HepG2 (cell line): ENCODE data around the gene OR52E2. TPM values are rescaled to one million over a fixed set of nuclear protein-coding genes. Genes with fewer than 3 reads are reported as not detected.
A peak's percentile ranks its signal among the peaks of the same experiment; 100 is the strongest.

ENCODE experiments used
- ATAC-seq: fragments of 200-7000 bp; cut with Tn5 transposase; 3 replicates; pipeline ENCODE4 v1.9.1; 2020; ENCODE audit warnings: mild to moderate bottlenecking, moderate library complexity
- BruUV-seq: library from RNA; stranded (reverse); fragments of 400-500 nt; replicated peaks from 2 replicates; lab custom pipeline; 2021; lab: Mats Ljungman, UMichigan
- CTCF ChIA-PET: fragments of 300-600 bp; formaldehyde crosslinking; extraction: SDS; loops from one replicate; lab custom pipeline; 2021; ENCODE audit warnings: low total read pairs, inconsistent platforms, low intra/inter-chr PET ratio; lab: Yijun Ruan, JAX
- POLR2A ChIA-PET: fragments of 350-600 bp; sonication (Branson Sonifier 250); formaldehyde crosslinking; loops from one replicate; lab custom pipeline; 2020; ENCODE audit warnings: antibody characterized with exemption, inconsistent platforms; lab: Yijun Ruan, JAX
- DNase-seq: peaks from one replicate; pipeline ENCODE4 v3.0.0-alpha.2; 2015; ENCODE audit warnings: low spot score
- FAIRE-seq: peaks from 3 replicates; lab custom pipeline; 2011; peaks lifted over from hg19 to GRCh38; lab: Jason Lieb, UNC
- H2AFZ ChIP-seq: one replicate; pipeline ENCODE4 v1.6.1; 2011; ENCODE audit warnings: low read length, inconsistent platforms
- H3K27ac ChIP-seq: fragments of 300-600 bp; 3 replicates; pipeline ENCODE4 v1.8.0; 2011; ENCODE audit warnings: mixed run types, mild to moderate bottlenecking, mixed read lengths, low read length, inconsistent platforms; ENCODE audit not compliant: insufficient read depth; ENCODE audit errors: extremely low read length
- H3K27me3 ChIP-seq, 2 experiments: fragments of 200-600 bp in 1 of 2; 2 replicates in 1 of 2; 3 replicates in 1 of 2; pipeline versions ENCODE4 v1.6.0 to v1.8.0; 2011; ENCODE audit warnings: low read length in 2 of 2, mild to moderate bottlenecking in 2 of 2, moderate library complexity in 2 of 2, inconsistent platforms in 1 of 2; ENCODE audit not compliant: insufficient read depth in 2 of 2, control insufficient read depth in 1 of 2
- H3K36me3 ChIP-seq, 2 experiments: fragments of 200-600 bp in 1 of 2; replicated peaks in 1 of 2; 2 replicates in 1 of 2; 3 replicates in 1 of 2; pipeline versions ENCODE4 v1.5.1 to v1.8.0; 2011; ENCODE audit warnings: low read length in 2 of 2, inconsistent platforms in 1 of 2; ENCODE audit not compliant: insufficient read depth in 2 of 2, control insufficient read depth in 1 of 2
- H3K4me1 ChIP-seq: 2 replicates; pipeline ENCODE4 v1.5.1; 2012; ENCODE audit warnings: low read length, inconsistent platforms; ENCODE audit not compliant: insufficient read depth
- H3K4me2 ChIP-seq: 2 replicates; pipeline ENCODE4 v1.6.0; 2011; ENCODE audit warnings: low read depth, low read length, inconsistent platforms
- H3K4me3 ChIP-seq, 3 experiments: fragments of 200-600 bp in 1 of 3; sonication (generic), shearing (Covaris generic) in 1 of 3; replicated peaks in 1 of 3; 2 replicates each; pipeline ENCODE4 v1.5.1; 2011 to 2016; ENCODE audit warnings: low read length in 3 of 3, inconsistent platforms in 2 of 3, low read depth in 2 of 3, mild to moderate bottlenecking in 2 of 3, control low read depth in 1 of 3, mixed read lengths in 1 of 3; ENCODE audit not compliant: insufficient read depth in 1 of 3
- H3K79me2 ChIP-seq: one replicate; pipeline ENCODE4 v1.6.1; 2011; ENCODE audit warnings: low read length, inconsistent platforms; ENCODE audit not compliant: insufficient read depth
- H3K9ac ChIP-seq: 2 replicates; pipeline ENCODE4 v1.6.0; 2011; ENCODE audit warnings: mild to moderate bottlenecking, low read depth, low read length, inconsistent platforms; ENCODE audit not compliant: insufficient read depth
- H3K9me3 ChIP-seq: 2 replicates; pipeline ENCODE4 v1.5.1; 2012; ENCODE audit warnings: mild to moderate bottlenecking, low read length
- H4K20me1 ChIP-seq: 2 replicates; pipeline ENCODE4 v1.6.0; 2011; ENCODE audit warnings: inconsistent platforms, mild to moderate bottlenecking, low read length, moderate library complexity; ENCODE audit not compliant: insufficient read depth
- CREB1 ChIP-seq, 2 experiments: fragments of 450-650 bp in 1 of 2; IDR thresholded peaks; 2 replicates each; pipeline ENCODE4 v1.6.1; 2016 to 2017; ENCODE audit warnings: control low read depth in 1 of 2, mild to moderate bottlenecking in 1 of 2, missing compliant biosample characterization in 1 of 2, missing genetic modification characterization in 1 of 2
- MEIS1 ChIP-seq: sonication (generic); formaldehyde crosslinking; IDR thresholded peaks from 2 replicates; pipeline ENCODE4 v1.9.0; 2021; ENCODE audit warnings: mild to moderate bottlenecking, missing genetic modification reagents, moderate library complexity, borderline replicate concordance
- RAD51 ChIP-seq: fragments of 450-650 bp; IDR thresholded peaks from 2 replicates; pipeline ENCODE4 v1.6.1; 2016; ENCODE audit warnings: borderline replicate concordance
- SP1 ChIP-seq, 2 experiments: fragments of 450-650 bp in 1 of 2; sonication (generic) in 1 of 2; formaldehyde crosslinking in 1 of 2; IDR thresholded peaks; 2 replicates each; pipeline versions ENCODE4 v1.4.0 to v1.6.1; 2016 to 2020; ENCODE audit warnings: missing genetic modification reagents in 1 of 2
- STAT5B ChIP-seq: sonication (generic); formaldehyde crosslinking; IDR thresholded peaks from 2 replicates; pipeline ENCODE4 v1.4.0; 2020; ENCODE audit warnings: missing genetic modification reagents
- WGBS: methylation state at CpG from one replicate; pipeline ENCODE4 v1.1.6; 2017; ENCODE audit warnings: low lambda C conversion rate; 5-methylcytosine and 5-hydroxymethylcytosine counted together
- in situ Hi-C: cut with HindIII; loops from 2 replicates; pipeline ENCODE4 v1.10.0; 2017; ENCODE audit warnings: low pct_unique_long_range_greater_than_20kb; ENCODE audit not compliant: extremely low pct_ligation_motif_present
- intact Hi-C: fragments of 100-400 bp; cut with micrococcal nuclease; formaldehyde crosslinking; loops from one replicate; pipeline ENCODE4 v1.10.0; 2022; ENCODE audit not compliant: unreplicated experiment
- polyA plus RNA-seq, 8 experiments: library from polyadenylated mRNA; depleted of rRNA in 3 of 8; stranded (reverse) in 7 of 8; unstranded in 1 of 8; fragments of >200 nt; fragmentation: Illumina TruSeq in 4 of 8; extraction: Trizol in 4 of 8; gene quantifications; 2 replicates each; pipeline versions ENCODE4 v1.2.1 to v1.2.3, GENCODE V29; 2011 to 2016; ENCODE audit warnings: low read depth in 4 of 8, missing spikeins in 1 of 8, mixed read lengths in 1 of 8; ENCODE audit not compliant: insufficient read depth in 1 of 8
- total RNA-seq, 5 experiments: library from RNA; depleted of rRNA; stranded (reverse); fragments of >200 nt; fragmentation: Illumina TruSeq; extraction: Trizol; gene quantifications; 2 replicates each; pipeline ENCODE4 v1.2.3, GENCODE V29; 2016; ENCODE audit warnings: low read depth in 1 of 5

The OR52E2 gene
- total and polyA plus RNA-seq, 2 of the 13 experiments (the other 11 are each of a cell fraction or from before 2014, with no cell fraction given): not detected

GRCh38 chr11:5011254-5011653 is 48.2 kb downstream of the OR52E2 start:
- no peaks in the 10 kb centered on the region for H3K4me1 ChIP-seq
- no peaks in the 10 kb centered on the region for H3K27me3 ChIP-seq
- CTCF ChIA-PET: no interaction called here
- no peaks in the 10 kb centered on the region for H3K36me3 ChIP-seq
- H4K20me1 ChIP-seq: no peaks in the 10 kb centered on the region
- H3K27ac ChIP-seq: no peak overlapping the region
- no peaks in the 10 kb centered on the region for H3K79me2 ChIP-seq
- intact Hi-C loops: no loop called here
- H3K4me2 ChIP-seq: no peak overlapping the region
- 2% methylated on average over 8 of the region's 8 CpGs for WGBS
- no TSS peak for BruUV-seq
- ATAC-seq: no peak
- no peak overlapping the region for H2AFZ ChIP-seq
- TF ChIP-seq MEIS1 (CRISPR knock-in tag): no peak
- 0 out of 2 replicates have a peak, but pooled peaks have one; percentile 47 for TF ChIP-seq CREB1 (IDR thresholded peaks at IDR 0.05)
- no peak for TF ChIP-seq CREB1 (CRISPR knock-in tag; IDR thresholded peaks at IDR 0.05)
- no peak for TF ChIP-seq STAT5B (CRISPR knock-in tag)
- peak; percentile 53; the same call in 1 of the 2 replicates for TF ChIP-seq RAD51
- TF ChIP-seq SP1 (IDR thresholded peaks at IDR 0.05): no peak
- no peak for TF ChIP-seq SP1 (CRISPR knock-in tag; IDR thresholded peaks at IDR 0.05)
- TF ChIP-seq, all 625 proteins: peak for 2
- FAIRE-seq: no peak
- no peak overlapping the region for H3K9ac ChIP-seq
- in situ Hi-C loops: no loop called here
- POLR2A ChIA-PET: no interaction called here
- no peak overlapping the region for H3K4me3 ChIP-seq
- no peaks in the 10 kb centered on the region for H3K9me3 ChIP-seq
- no peak for DNase-seq

Other genes starting within 250 kb of the OR52E2 start
- gene OR51F2, start 238.3 kb downstream of the OR52E2 start, total RNA-seq (2016; rRNA removed; fragmentation: Illumina TruSeq; extraction: Trizol): not detected in 2 replicates
- not detected in 2 replicates for gene OR51F2, start 238.3 kb downstream of the OR52E2 start, polyA plus RNA-seq (2011; rRNA removed)
- not detected in 2 replicates for gene OR51S1, start 210.4 kb downstream of the OR52E2 start, total RNA-seq (2016; rRNA removed; fragmentation: Illumina TruSeq; extraction: Trizol)
- gene OR51S1, start 210.4 kb downstream of the OR52E2 start, polyA plus RNA-seq (2011; rRNA removed): not detected in 2 replicates
- not detected in 2 replicates for gene OR51T1, start 177.7 kb downstream of the OR52E2 start, total RNA-seq (2016; rRNA removed; fragmentation: Illumina TruSeq; extraction: Trizol)
- not detected in 2 replicates for gene OR51T1, start 177.7 kb downstream of the OR52E2 start, polyA plus RNA-seq (2011; rRNA removed)
- gene OR51A7, start 155.8 kb downstream of the OR52E2 start, total RNA-seq (2016; rRNA removed; fragmentation: Illumina TruSeq; extraction: Trizol): not detected in 2 replicates
- gene OR51A7, start 155.8 kb downstream of the OR52E2 start, polyA plus RNA-seq (2011; rRNA removed): not detected in 2 replicates
- not detected in 2 replicates for gene OR51G2, start 140.3 kb downstream of the OR52E2 start, total RNA-seq (2016; rRNA removed; fragmentation: Illumina TruSeq; extraction: Trizol)
- not detected in 2 replicates for gene OR51G2, start 140.3 kb downstream of the OR52E2 start, polyA plus RNA-seq (2011; rRNA removed)
- not detected in 2 replicates for gene OR51G1, start 135.3 kb downstream of the OR52E2 start, total RNA-seq (2016; rRNA removed; fragmentation: Illumina TruSeq; extraction: Trizol)
- not detected in 2 replicates for gene OR51G1, start 135.3 kb downstream of the OR52E2 start, polyA plus RNA-seq (2011; rRNA removed)
- not detected in 2 replicates for gene OR51A4, start 112.0 kb downstream of the OR52E2 start, total RNA-seq (2016; rRNA removed; fragmentation: Illumina TruSeq; extraction: Trizol)
- gene OR51A4, start 112.0 kb downstream of the OR52E2 start, polyA plus RNA-seq (2011; rRNA removed): not detected in 2 replicates
- not detected in 2 replicates for gene OR51A2, start 103.9 kb downstream of the OR52E2 start, total RNA-seq (2016; rRNA removed; fragmentation: Illumina TruSeq; extraction: Trizol)
- gene OR51A2, start 103.9 kb downstream of the OR52E2 start, polyA plus RNA-seq (2011; rRNA removed): not detected in 2 replicates
- gene OR51L1, start 64.8 kb downstream of the OR52E2 start, total RNA-seq (2016; rRNA removed; fragmentation: Illumina TruSeq; extraction: Trizol): not detected in 2 replicates
- not detected in 2 replicates for gene OR51L1, start 64.8 kb downstream of the OR52E2 start, polyA plus RNA-seq (2011; rRNA removed)
- gene OR52J3, start 13.1 kb downstream of the OR52E2 start, total RNA-seq (2016; rRNA removed; fragmentation: Illumina TruSeq; extraction: Trizol): not detected in 2 replicates
- not detected in 2 replicates for gene OR52J3, start 13.1 kb downstream of the OR52E2 start, polyA plus RNA-seq (2011; rRNA removed)
- gene OR52E1, start 9.9 kb upstream of the OR52E2 start, total RNA-seq (2016; rRNA removed; fragmentation: Illumina TruSeq; extraction: Trizol): not detected in 2 replicates
- gene OR52E1, start 9.9 kb upstream of the OR52E2 start, polyA plus RNA-seq (2011; rRNA removed): not detected in 2 replicates
- not detected in 2 replicates for gene OR52A5, start 78.7 kb upstream of the OR52E2 start, total RNA-seq (2016; rRNA removed; fragmentation: Illumina TruSeq; extraction: Trizol)
- gene OR52A5, start 78.7 kb upstream of the OR52E2 start, polyA plus RNA-seq (2011; rRNA removed): not detected in 2 replicates
- not detected in 2 replicates for gene OR52A1, start 95.1 kb upstream of the OR52E2 start, total RNA-seq (2016; rRNA removed; fragmentation: Illumina TruSeq; extraction: Trizol)
- gene OR52A1, start 95.1 kb upstream of the OR52E2 start, polyA plus RNA-seq (2011; rRNA removed): not detected in 2 replicates
- not detected in 2 replicates for gene OR51V1, start 141.1 kb upstream of the OR52E2 start, total RNA-seq (2016; rRNA removed; fragmentation: Illumina TruSeq; extraction: Trizol)
- not detected in 2 replicates for gene OR51V1, start 141.1 kb upstream of the OR52E2 start, polyA plus RNA-seq (2011; rRNA removed)
- gene HBB, start 167.4 kb upstream of the OR52E2 start, total RNA-seq (2016; rRNA removed; fragmentation: Illumina TruSeq; extraction: Trizol): not detected in 2 replicates
- not detected in 2 replicates for gene HBB, start 167.4 kb upstream of the OR52E2 start, polyA plus RNA-seq (2011; rRNA removed)
- gene HBD, start 174.9 kb upstream of the OR52E2 start, total RNA-seq (2016; rRNA removed; fragmentation: Illumina TruSeq; extraction: Trizol): not detected in 2 replicates
- gene HBD, start 174.9 kb upstream of the OR52E2 start, polyA plus RNA-seq (2011; rRNA removed): not detected in 2 replicates
- not detected in 2 replicates for gene HBG1, start 190.2 kb upstream of the OR52E2 start, total RNA-seq (2016; rRNA removed; fragmentation: Illumina TruSeq; extraction: Trizol)
- gene HBG1, start 190.2 kb upstream of the OR52E2 start, polyA plus RNA-seq (2011; rRNA removed): not detected in 2 replicates
- not detected in 2 replicates for gene HBG2, start 195.2 kb upstream of the OR52E2 start, total RNA-seq (2016; rRNA removed; fragmentation: Illumina TruSeq; extraction: Trizol)
- not detected in 2 replicates for gene HBG2, start 195.2 kb upstream of the OR52E2 start, polyA plus RNA-seq (2011; rRNA removed)
- gene HBE1, start 210.3 kb upstream of the OR52E2 start, total RNA-seq (2016; rRNA removed; fragmentation: Illumina TruSeq; extraction: Trizol): 0.35 and 0.52 TPM in 2 replicates
- gene HBE1, start 210.3 kb upstream of the OR52E2 start, polyA plus RNA-seq (2011; rRNA removed): 0.24 and 0.31 TPM in 2 replicates
- 0.11 and 0.22 TPM in 2 replicates for gene OR51B4, start 242.3 kb upstream of the OR52E2 start, total RNA-seq (2016; rRNA removed; fragmentation: Illumina TruSeq; extraction: Trizol)
- gene OR51B4, start 242.3 kb upstream of the OR52E2 start, polyA plus RNA-seq (2011; rRNA removed): 0.07 and 0.33 TPM in 2 replicates